Breast epithelium (tissue), 3 donors: ENCODE data around the gene AVPR2.

Experiments
- CTCF ChIP-seq, 3 donors: fragments of 450-650 bp; IDR thresholded peaks; one replicate each; pipeline ENCODE4 v1.5.1; 2016 to 2017; ENCODE audit warnings: antibody characterized with exemption in 3 of 3, mild to moderate bottlenecking in 3 of 3, moderate library complexity in 3 of 3
- POLR2A ChIP-seq: fragments of 450-650 bp; IDR thresholded peaks from one replicate; pipeline ENCODE4 v1.6.1; 2016; ENCODE audit warnings: antibody characterized with exemption, mild to moderate bottlenecking, moderate library complexity
- POLR2AphosphoS5 ChIP-seq, 3 donors: sonication (generic); formaldehyde crosslinking; IDR thresholded peaks; one replicate each; pipeline ENCODE4 v1.6.1; 2017; ENCODE audit warnings: antibody characterized with exemption in 3 of 3

- TF ChIP-seq CTCF (IDR thresholded peaks at IDR 0.05), result no peak
- TF ChIP-seq POLR2A, result no peak
- no peak for TF ChIP-seq POLR2AphosphoS5 (IDR thresholded peaks at IDR 0.05)
Measured at GRCh38 chrX:153937056-153937455, 32.6 kb downstream of the AVPR2 start.
